SKM-1 (cell line): ENCODE results near the gene ATP4B.
"Not testable (repeated sequence)": the region's sequence is repeated elsewhere in the genome, so short reads cannot be mapped to it uniquely, and the experiment has no call there.

Experiments used
- DNase-seq: peaks from one replicate; lab custom pipeline; 2025; ENCODE audit not compliant: unreplicated experiment; lab: John Stamatoyannopoulos, UW

The ATP4B gene

DNA sequence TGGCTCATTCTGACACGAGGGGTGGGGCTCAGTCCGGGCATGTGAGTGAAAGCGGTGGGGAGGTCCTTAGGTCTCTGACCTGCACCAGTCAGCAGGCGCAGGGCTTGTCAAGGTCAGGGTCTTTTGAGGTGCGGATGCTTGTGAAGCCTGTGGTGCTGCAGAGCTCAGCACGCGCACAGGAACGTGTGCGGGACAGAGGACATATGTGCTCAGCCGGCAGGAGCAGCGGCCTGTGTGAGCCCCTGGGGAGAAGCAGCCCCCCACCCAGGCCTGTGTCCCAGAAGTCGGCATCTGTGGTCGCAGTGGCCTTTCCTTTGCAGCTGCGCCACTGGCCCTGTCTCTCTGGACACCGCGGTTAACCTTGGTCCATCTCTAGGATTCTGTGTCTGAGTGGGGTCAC, 30.9 kb downstream of the ATP4B start:
- no peak for DNase-seq

DNA sequence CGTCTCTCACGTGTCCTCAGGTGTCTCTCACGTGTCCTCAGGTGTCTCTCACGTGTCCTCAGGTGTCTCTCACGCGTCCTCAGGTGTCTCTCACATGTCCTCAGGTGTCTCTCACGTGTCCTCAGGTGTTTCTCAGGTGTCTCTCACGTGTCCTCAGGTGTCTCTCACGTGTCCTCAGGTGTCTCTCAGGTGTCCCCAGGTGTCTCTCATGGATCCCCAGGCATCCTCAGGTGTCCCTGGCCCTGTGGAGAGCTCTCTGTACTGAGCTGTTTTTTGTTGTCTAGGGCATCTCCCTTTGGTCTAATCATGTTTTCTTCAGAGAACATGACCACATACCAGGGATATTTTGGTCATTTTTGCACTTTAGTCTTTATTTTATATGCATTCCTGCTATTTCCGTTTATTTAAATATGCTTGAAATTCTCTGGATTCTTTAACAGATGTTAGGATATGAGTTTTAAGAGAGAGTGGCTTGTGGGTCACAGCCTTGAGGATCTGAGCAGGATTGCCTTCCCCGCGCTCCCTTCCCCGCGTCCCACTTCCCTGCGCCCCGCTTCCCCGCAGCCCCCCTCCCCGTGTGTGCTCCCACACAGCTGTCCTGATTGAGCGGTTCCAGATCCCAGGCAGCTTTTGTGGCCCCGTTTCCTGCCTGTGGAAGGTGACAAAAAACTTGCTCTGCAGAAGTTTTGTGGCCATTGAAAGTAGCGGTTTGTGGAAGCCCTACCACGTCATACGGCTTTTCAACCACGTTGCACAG, 31.9 kb downstream of the ATP4B start:
- DNase-seq = no peak

DNA sequence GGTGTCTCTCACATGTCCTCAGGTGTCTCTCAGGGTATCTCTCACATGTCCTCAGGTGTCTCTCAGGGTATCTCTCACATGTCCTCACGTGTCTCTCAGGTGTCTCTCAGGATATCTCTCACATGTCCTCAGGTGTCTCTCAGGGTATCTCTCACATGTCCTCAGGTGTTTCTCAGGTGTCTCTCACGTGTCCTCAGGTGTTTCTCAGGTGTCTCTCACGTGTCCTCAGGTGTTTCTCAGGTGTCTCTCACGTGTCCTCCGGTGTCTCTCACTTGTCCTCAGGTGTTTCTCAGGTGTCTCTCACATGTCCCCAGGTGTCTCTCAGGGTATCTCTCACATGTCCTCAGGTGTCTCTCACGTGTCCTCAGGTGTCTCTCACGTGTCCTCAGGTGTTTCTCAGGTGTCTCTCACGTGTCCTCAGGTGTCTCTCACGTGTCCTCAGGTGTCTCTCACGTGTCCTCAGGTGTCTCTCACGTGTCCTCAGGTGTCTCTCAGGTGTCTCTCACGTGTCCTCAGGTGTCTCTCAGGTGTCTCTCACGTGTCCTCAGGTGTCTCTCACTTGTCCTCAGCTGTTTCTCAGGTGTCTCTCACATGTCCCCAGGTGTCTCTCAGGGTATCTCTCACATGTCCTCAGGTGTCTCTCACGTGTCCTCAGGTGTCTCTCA, 33.2 kb downstream of the ATP4B start:
- not testable (repeated sequence) for DNase-seq

DNA sequence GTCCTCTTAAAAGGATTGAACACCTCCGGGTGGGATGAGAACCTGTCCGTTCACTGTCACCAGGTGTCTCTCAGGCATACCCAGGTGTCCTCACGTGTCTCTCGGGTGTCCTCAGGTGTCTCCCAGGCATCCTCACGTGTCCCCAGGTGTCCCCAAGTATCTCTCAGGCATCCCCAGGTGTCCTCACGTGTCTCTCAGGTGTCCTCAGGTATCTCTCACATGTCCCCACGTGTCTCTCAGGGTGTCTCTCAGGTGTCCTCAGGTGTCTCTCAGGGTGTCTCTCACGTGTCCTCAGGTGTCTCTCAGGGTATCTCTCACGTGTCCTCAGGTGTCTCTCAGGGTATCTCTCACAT, 33.8 kb downstream of the ATP4B start:
- DNase-seq = no peak

DNA sequence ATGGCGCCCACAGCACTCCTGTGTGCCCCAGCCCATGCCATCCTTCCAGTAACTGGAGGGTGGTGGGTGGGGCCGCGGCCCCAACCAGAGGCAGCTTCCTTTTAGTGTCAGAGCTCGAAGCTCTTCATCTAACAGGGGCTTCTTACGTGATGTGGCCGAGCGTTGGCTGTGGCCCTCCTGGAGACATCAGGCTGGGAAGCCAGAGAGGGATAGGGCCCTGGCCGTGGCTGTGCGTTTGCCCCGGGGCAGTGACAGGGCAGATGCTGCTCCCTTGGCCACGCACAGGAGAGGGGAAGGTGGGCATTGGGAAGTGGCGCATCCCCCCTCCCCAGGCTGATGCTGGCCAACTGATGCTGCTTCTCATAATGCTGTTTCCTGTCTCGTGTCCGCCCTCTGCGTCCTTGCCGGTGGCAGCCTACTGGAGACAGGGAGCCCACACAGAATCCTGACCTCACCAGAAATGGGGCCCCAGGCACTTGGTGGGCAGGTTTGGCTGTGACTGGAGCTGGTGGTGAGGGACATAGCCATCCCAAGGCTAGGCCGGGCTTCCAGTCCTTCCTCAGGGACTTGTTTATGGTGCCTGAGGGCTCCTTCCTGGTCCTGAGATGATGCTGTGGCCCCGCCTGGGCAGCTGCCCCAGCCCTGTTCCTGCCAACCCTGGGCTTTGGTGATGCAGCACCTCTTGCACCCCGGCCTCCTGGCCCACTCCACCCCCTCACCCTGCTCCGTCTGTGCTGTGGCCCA, 34.3 kb downstream of the ATP4B start:
- DNase-seq = no peak

DNA sequence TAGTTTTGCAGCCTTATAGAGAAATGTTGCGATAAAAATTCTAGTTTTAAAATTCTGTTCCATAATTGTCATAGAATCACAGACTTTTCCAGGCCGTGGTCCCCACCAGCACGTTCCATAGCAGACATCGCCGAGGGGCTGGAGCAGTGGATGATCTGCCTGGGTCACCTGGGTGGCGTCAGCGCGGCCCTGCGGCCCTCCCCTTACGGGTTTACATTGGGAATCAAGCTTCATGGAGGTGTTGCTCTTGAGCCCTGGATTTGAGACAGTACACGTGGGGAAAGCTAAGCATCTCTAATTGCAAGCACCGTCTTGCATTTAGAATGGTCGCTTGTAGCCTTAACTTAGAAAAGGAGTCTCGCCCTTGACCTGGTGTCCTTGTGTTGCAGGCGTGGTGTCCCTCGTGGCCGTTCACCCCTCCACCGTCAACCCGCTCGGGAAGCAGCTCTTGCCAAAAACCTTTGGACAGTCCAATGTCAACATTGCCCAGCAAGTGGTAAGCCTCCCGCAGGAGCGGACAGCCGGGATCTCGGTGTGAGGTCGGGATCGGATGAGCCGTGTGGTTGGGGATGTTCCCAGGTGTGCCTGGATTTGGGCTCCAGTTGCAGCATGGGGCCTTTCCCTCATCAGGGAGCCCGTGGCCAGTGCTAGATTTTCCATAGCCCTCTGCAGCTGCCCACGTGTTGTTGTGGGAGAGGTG, 35.1 kb downstream of the ATP4B start:
- no peak for DNase-seq

DNA sequence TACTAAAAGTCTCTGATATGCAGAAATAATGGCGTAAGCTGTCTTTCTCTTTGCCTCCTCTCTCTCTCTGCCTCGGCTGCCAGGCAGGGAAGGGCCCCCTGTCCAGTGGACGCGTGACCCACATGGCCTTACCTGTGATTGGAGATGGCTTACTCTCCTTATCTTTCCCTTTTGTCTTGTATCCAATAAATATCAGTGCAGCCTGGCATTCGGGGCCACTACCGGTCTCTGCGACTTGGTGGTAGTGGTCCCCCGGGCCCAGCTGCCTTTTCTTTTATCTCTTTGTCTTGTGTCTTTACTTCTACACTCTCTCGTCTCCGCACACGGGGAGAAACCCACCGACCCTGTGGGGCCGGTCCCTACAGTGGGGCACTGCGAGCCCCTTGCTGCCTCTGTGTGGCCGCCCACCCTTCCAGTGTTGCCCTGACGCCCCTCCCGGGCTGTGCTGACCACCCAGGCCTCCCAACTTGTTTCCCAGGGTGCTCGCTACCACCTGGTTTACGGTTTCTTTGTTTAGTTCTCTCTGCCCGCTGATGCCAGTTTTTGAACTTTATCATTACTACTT, 35.9 kb downstream of the ATP4B start:
- DNase-seq = not testable (repeated sequence)

DNA sequence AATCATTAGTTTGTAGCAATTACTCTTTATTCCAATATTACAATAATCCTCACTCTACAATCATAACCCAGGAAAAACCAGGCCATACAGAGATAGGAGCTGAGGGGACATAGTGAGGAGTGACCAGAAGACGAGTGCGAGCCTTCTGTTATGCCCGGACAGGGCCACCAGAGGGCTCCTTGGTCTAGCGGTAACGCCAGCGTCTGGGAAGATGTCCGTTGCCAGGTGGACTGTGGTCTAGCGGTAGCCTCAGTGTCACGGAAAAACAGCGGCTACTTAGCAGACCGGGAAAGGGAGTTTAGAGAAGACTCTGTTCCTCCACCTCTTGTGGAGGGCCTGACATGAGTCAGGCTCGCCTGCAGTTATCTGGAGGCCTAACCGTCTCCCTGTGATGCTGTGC, 36.5 kb downstream of the ATP4B start:
- DNase-seq = not testable (repeated sequence)

DNA sequence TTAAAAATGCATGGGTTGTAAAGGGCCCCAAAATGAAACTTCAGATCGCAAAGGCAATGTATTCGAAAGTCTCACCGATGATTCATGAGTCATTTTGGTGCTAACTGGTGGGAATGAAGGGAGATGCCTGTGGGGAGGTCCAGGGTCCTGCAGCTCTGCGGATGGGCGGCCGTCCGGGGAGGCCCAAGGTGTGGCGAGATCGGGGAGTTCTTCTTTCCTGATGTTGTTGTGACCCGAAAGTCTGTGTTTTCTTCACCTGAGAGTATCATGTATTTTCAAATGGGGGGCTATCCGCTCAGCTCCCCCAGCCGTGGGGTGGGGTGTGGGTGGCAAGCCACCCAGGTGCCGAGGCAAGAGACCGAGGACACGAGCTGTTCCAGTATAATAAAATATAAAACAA, 37.0 kb downstream of the ATP4B start:
- no peak for DNase-seq

DNA sequence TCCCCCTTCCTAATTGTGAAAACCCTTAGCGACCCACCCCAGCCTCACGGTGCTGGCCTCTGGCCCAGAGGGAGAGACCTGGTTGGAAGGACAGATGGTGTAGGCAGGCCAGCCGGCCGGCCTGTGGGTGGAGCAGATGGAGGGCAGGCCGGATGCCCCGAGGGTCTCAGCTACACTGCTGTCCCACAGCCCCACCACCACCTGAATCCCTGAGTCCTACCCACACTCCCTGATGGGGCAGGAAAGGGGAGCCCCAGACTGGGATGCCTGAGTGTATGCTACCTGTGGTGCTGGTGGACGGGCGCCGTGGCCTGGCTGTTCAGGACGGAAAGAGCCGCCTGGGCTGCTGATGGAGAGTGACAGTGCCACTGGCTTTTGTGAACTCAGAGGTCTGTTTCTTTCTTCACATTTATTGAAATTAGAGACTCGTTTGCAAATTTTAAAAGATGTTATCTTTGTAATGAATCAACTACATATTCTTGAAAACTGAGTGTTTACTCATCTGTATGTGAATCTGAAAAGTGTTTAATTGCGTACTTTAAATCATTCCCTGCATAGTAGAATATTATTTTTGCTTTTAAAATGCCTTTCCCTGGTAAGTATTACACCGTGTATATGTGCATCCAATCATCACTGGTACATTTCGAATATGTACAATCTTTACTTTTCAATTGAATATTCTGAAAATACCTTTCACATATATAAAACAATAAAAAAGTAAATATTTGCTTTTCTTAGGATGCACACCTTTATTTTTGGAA, 37.8 kb downstream of the ATP4B start:
- no peak for DNase-seq

DNA sequence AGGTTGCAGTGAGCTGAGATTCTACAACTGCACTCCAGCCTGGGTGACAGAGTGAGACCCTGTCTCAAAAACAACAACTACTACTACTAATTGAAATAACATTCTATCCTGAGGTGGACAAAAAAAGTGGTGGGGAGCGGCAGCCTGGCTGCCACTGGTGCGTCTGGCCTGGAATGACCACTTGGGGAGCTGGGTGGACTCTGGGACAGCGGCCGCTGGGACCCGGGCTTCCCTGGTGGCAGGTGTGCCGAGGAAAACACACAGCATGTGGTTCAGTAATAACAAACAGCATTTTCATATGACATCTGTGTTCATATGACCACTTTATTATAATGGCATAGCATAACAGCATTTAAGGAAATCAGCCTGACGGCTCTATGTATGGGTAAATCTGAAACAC, 39.5 kb downstream of the ATP4B start:
- DNase-seq = no peak

DNA sequence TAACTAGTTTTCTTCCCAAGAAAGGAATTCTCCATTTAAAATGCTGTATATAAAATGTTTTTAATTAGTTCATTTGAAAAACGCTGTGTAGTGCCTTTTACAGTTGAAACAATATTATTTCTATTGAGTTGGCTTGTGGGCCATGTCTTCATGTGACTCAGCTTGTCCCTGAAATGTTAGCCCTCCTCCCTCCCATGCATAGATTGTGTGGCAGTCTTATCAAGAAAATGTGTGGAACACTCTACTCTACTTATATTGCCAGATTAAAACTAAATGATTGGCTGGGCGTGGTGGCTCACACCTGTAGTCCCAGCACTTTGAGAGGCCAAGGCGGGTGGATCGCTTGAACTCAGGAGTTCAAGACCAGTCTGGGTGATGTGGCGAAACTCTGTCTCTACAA, 40.0 kb downstream of the ATP4B start:
- DNase-seq = no peak

DNA sequence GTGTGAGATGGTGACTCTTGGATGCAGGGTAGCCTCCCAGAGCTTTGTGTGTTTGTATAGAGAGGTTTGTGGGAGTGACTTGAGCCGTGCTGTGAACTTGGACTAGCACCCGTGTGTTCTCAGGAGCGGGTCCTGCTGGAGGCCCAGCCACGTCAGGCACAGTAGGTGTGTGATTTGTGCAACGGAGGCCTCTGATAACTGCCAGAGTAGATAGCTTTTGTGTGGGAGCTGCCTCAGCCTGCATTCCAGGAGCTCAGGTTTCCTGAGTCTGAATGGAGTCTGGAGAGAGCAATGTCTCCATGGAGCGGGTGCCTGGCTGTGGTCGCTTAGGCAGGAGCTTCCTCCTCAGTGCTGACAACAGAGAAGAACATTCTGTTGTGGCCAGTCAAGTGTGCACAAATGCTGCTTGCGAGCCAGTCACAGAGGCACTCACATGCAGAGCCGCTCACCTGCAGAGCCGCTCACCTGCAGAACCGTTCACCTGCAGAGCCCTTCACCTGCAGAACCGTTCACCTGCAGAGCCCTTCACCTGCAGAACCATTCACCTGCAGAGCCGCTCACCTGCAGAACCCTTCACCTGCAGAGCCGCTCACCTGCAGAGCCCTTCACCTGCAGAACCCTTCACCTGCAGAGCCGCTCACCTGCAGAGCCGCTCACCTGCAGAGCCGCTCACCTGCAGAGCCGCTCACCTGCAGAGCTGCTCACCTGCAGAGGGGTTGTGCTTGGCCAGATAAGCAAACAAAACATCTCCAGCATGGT, 40.8 kb downstream of the ATP4B start:
- no peak for DNase-seq

DNA sequence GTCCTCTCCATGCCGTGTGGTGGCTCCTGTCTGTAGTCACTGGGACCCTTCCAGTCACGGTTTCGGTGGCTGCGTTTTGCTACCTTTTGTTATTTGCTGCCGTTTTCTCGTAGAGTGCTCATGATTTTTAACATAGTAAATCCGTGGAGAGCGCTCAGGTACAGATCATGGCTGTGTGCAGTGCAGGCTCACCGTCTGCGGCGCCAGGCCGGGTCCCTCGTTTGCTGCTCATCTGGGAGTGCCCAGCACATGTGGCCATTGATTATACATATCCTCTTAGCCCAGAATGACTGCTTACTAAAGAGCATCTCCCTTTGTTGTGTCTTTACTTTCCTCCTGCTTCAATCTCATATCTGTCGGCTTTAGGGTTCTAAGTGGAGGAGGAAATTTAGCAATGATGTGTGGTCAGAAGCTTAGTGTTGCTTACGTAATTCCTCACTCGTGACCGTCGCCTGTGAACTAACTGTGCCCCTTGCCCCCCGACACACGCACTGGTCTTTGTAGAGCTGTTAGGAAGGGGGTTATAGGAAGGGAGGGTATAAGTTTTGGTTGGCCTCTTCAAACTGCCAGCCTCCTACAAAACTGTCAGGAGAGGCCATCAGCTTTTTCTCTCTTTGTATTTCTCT, 41.6 kb downstream of the ATP4B start:
- DNase-seq = peak; percentile 55

DNA sequence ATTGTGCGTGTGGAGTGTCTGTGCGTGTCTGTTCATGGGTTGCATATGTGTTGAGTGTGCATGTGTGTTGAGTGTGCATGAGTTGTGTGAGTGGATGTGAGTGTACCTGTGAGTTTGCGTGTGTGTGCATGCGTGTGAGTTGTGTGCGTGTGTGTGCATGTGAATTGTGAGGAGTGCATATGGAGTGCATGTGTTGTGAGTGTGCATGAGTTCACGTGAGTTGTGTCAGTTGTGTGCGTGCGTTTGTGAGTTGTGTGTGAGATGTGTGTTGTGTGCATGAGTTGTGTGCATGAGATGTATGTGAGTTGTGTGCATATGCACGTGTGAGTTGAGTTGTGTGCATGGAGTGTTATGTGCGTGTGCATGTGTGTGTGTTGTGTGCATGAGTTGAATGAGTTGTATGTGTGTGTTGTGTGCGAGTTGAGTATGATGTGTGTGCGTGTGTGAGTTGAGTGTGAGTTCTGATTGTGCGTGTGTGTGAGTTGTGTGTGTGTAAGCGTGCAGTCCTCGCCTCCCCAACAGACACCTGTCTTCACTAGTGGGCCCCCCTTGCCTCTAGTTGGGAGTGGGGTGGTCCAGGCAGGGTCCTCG, 44.1 kb downstream of the ATP4B start:
- no peak for DNase-seq

DNA sequence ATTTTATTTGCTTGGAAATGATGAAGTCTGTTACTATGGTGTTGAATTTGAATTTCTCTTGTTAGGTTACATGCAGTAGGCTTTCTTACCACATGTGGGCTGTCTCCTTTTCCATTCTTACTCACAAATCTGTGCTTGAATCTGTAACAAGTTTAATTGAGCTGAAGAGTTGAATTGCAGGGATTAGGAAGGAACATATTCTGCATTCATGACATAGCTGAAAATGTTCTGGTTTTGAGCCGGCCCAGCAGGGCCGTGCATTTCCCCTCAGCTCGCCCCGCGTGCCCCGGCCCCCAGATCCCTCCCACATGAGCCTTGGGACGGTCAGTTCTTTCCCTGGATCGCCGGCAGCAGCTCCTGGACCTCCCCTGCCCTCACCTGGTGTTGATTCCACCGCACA, 45.4 kb downstream of the ATP4B start:
- no peak for DNase-seq

DNA sequence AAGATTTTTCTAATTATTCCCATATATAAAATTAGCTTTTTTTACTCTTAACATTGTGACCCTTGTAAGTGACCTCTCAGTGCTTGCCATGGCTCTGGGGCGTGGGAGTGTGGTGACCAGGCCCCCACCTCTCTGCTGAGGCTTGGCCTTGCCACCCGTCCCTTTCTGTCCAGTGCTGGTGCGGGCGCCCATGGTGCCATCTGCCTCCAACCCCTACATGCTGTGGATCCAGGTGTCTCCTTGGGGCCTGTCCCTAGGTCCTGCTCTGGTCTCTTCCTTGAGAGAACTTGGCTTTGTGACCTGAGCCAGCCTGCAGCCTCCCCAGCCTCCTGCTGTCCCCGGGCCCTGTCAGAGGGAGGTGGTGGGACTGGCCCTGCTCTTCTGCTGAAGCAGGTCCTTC, 46.0 kb downstream of the ATP4B start:
- DNase-seq = no peak

DNA sequence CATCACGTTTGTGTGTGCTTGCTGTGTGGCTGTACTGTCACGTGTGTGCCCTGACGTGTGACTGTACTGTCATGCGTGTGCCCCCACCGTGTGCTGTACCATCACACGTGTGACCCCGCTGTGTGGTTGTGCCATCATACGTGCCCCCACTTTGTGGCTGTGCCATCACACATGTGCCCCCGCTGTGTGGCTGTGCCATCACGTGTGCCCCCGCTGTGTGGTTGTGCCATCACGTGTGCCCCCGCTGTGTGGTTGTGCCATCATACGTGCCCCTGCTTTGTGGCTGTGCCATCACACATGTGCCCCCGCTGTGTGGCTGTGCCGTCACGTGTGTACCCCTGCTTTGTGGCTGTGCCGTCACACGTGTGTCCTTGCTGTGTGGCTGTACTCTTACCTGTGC, 47.7 kb downstream of the ATP4B start:
- DNase-seq = no peak

DNA sequence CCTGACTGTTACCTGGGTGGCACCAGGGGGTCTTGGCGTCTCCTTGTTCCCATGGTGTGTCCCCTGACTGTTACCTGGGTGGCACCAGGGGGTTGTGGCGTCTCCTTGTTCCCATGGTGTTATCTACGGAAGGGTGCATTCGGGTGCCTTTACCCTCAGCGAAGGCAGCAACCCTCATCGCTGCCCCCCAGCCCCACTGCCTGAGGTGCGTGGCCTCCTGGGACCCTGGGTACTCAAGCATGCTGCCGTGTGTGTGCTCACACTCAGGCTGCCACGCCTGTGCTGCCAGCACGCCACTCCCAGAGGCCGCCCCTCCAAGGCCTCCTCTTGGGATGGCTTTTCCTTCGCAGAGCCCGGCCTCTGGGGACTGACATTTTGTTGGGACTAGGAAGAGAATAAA, 48.4 kb downstream of the ATP4B start:
- DNase-seq = no peak
